IMR-90 (cell line): ENCODE measurements around the gene ALG6. TPM values are rescaled to one million over a fixed set of nuclear protein-coding genes. Genes with fewer than 3 reads are reported as not detected.

Experiments
- ATAC-seq: fragments of 200-7000 bp; cut with Tn5 transposase; 2 replicates; pipeline ENCODE4 v1.9.1; 2020; ENCODE audit warnings: low read depth, mild to moderate bottlenecking, moderate library complexity
- BruUV-seq: library from RNA; stranded (reverse); fragments of 400-500 nt; replicated peaks from 2 replicates; lab custom pipeline; 2021; lab: Mats Ljungman, UMichigan
- CTCF ChIA-PET: fragments of 300-600 bp; formaldehyde crosslinking; extraction: SDS; loops from one replicate; lab custom pipeline; 2021; ENCODE audit warnings: antibody characterized with exemption; lab: Yijun Ruan, JAX
- POLR2A ChIA-PET: fragments of 300-600 bp; sonication (Branson Sonifier 250); formaldehyde crosslinking; loops from one replicate; lab custom pipeline; 2022; ENCODE audit warnings: antibody characterized with exemption; ENCODE audit not compliant: unreplicated experiment; lab: Charles Lee
- DNase-seq: peaks from one replicate; pipeline ENCODE4 v3.0.0; 2013
- H2AFZ ChIP-seq: replicated peaks from 2 replicates; pipeline ENCODE3; 2013; ENCODE audit warnings: low read length, mild to moderate bottlenecking; ENCODE audit not compliant: poor library complexity
- H2AK5ac ChIP-seq: 2 replicates; pipeline ENCODE4 v1.6.1; 2013; ENCODE audit warnings: low read depth, low read length, inconsistent platforms
- H2AK9ac ChIP-seq: replicated peaks from 2 replicates; pipeline ENCODE3; 2013; ENCODE audit warnings: mild to moderate bottlenecking, low read depth, low read length, moderate library complexity; ENCODE audit not compliant: poor library complexity
- H2BK120ac ChIP-seq: 2 replicates; pipeline ENCODE4 v1.6.1; 2013; ENCODE audit warnings: low read depth, low read length, inconsistent platforms
- H2BK15ac ChIP-seq: 3 replicates; pipeline ENCODE4 v1.6.1; 2013; ENCODE audit warnings: low read depth, low read length, inconsistent platforms
- H2BK20ac ChIP-seq: 2 replicates; pipeline ENCODE4 v1.6.1; 2013; ENCODE audit warnings: low read depth, mild to moderate bottlenecking, inconsistent platforms, low read length, moderate library complexity
- H2BK5ac ChIP-seq: 2 replicates; pipeline ENCODE4 v1.6.1; 2013; ENCODE audit warnings: mild to moderate bottlenecking, low read depth, low read length, inconsistent platforms; ENCODE audit not compliant: poor library complexity, severe bottlenecking
- H3K14ac ChIP-seq: replicated peaks from 2 replicates; pipeline ENCODE4 v1.6.1; 2013; ENCODE audit warnings: low read depth, low read length, inconsistent platforms
- H3K18ac ChIP-seq: 2 replicates; pipeline ENCODE4 v1.6.1; 2013; ENCODE audit warnings: low read depth, low read length, control low read depth
- H3K23ac ChIP-seq: 2 replicates; pipeline ENCODE4 v1.6.1; 2013; ENCODE audit warnings: low read depth, low read length, inconsistent platforms
- H3K27ac ChIP-seq: 2 replicates; pipeline ENCODE4 v1.5.1; 2013; ENCODE audit warnings: mild to moderate bottlenecking, control low read depth, low read length; ENCODE audit not compliant: insufficient read depth
- H3K27me3 ChIP-seq: 2 replicates; pipeline ENCODE4 v1.6.1; 2013; ENCODE audit warnings: low read length; ENCODE audit not compliant: control insufficient read depth, insufficient read depth
- H3K36me3 ChIP-seq: 2 replicates; pipeline ENCODE4 v1.6.1; 2013; ENCODE audit warnings: low read length, mixed read lengths; ENCODE audit not compliant: control insufficient read depth, insufficient read depth
- H3K4ac ChIP-seq: 2 replicates; pipeline ENCODE4 v1.6.1; 2013; ENCODE audit warnings: low read depth, low read length, inconsistent platforms
- H3K4me1 ChIP-seq: 2 replicates; pipeline ENCODE4 v1.6.1; 2013; ENCODE audit warnings: low read length, mixed read lengths; ENCODE audit not compliant: control insufficient read depth, insufficient read depth
- H3K4me2 ChIP-seq: 2 replicates; pipeline ENCODE4 v1.6.1; 2013; ENCODE audit warnings: low read depth, mild to moderate bottlenecking, control low read depth, low read length, moderate library complexity
- H3K4me3 ChIP-seq: 2 replicates; pipeline ENCODE4 v1.5.1; 2013; ENCODE audit warnings: low read depth, mild to moderate bottlenecking, control low read depth, low read length, moderate library complexity; ENCODE audit not compliant: insufficient read depth
- H3K56ac ChIP-seq: 2 replicates; pipeline ENCODE4 v1.6.1; 2013; ENCODE audit warnings: low read length, inconsistent platforms; ENCODE audit not compliant: insufficient read depth; ENCODE audit errors: extremely low read depth
- H3K79me1 ChIP-seq, 2 experiments: 2 replicates each; pipeline ENCODE4 v1.6.1; 2013; ENCODE audit warnings: low read length in 2 of 2, inconsistent platforms in 1 of 2, low read depth in 1 of 2
- H3K9ac ChIP-seq: 2 replicates; pipeline ENCODE4 v1.6.1; 2013; ENCODE audit warnings: low read depth, low read length, control low read depth
- H3K9me1 ChIP-seq: 2 replicates; pipeline ENCODE4 v1.6.1; 2013; ENCODE audit warnings: low read length, inconsistent platforms; ENCODE audit not compliant: insufficient read depth
- H3K9me3 ChIP-seq: 2 replicates; pipeline ENCODE4 v1.6.1; 2013; ENCODE audit warnings: low read length; ENCODE audit not compliant: control insufficient read depth, insufficient read depth
- H4K20me1 ChIP-seq: 2 replicates; pipeline ENCODE4 v1.6.1; 2013; ENCODE audit warnings: low read length, inconsistent platforms; ENCODE audit not compliant: insufficient read depth
- H4K5ac ChIP-seq: 2 replicates; pipeline ENCODE4 v1.6.1; 2013; ENCODE audit warnings: mild to moderate bottlenecking, low read depth, low read length, control low read depth
- H4K8ac ChIP-seq, 2 experiments: 2 replicates each; pipeline ENCODE4 v1.6.1; 2013; ENCODE audit warnings: low read depth in 2 of 2, low read length in 2 of 2, control low read depth in 1 of 2, inconsistent platforms in 1 of 2
- H4K91ac ChIP-seq: 2 replicates; pipeline ENCODE4 v1.6.1; 2013; ENCODE audit warnings: low read depth, low read length, inconsistent platforms; ENCODE audit not compliant: insufficient read depth
- BHLHE40 ChIP-seq: fragments of 150-350 bp; IDR thresholded peaks from 2 replicates; pipeline ENCODE4 v1.6.1; 2016; ENCODE audit warnings: mild to moderate bottlenecking, low read depth, low read length
- FOS ChIP-seq: fragments of 150-350 bp; IDR thresholded peaks from 2 replicates; pipeline ENCODE4 v1.6.1; 2016; ENCODE audit warnings: low read depth, low read length
- MAZ ChIP-seq: IDR thresholded peaks from 2 replicates; pipeline ENCODE4 v1.6.1; 2012; ENCODE audit warnings: low read depth, mild to moderate bottlenecking, low read length, improper control_type of control experiment, moderate library complexity, borderline replicate concordance
- MXI1 ChIP-seq: IDR thresholded peaks from 2 replicates; pipeline ENCODE4 v1.6.1; 2012; ENCODE audit warnings: low read depth, mild to moderate bottlenecking, low read length, moderate library complexity, borderline replicate concordance
- POLR2A ChIP-seq: IDR thresholded peaks from 2 replicates; pipeline ENCODE4 v1.6.1; 2012; ENCODE audit warnings: mild to moderate bottlenecking, low read depth, low read length
- RAD21 ChIP-seq: IDR thresholded peaks from 2 replicates; pipeline ENCODE4 v1.6.1; 2012; ENCODE audit warnings: low read length, improper control_type of control experiment
- RCOR1 ChIP-seq: IDR thresholded peaks from 2 replicates; pipeline ENCODE4 v1.6.1; 2012; ENCODE audit warnings: mild to moderate bottlenecking, low read length, improper control_type of control experiment; ENCODE audit not compliant: insufficient replicate concordance
- RFX5 ChIP-seq: IDR thresholded peaks from 2 replicates; pipeline ENCODE4 v1.8.0; 2012; ENCODE audit warnings: low read depth, mild to moderate bottlenecking, low read length, moderate library complexity
- SMC3 ChIP-seq: fragments of 150-350 bp; IDR thresholded peaks from 2 replicates; pipeline ENCODE4 v1.6.1; 2016; ENCODE audit warnings: low read depth, mild to moderate bottlenecking, antibody characterized with exemption, low read length, moderate library complexity
- WGBS, 2 experiments: methylation state at CpG; one replicate each; pipeline versions ENCODE4 v1.1.5 to v1.1.7; 2013; ENCODE audit warnings: missing lambda C conversion rate in 2 of 2; ENCODE audit not compliant: insufficient read length in 1 of 2; ENCODE audit errors: extremely low coverage in 2 of 2; 5-methylcytosine and 5-hydroxymethylcytosine counted together
- dilution Hi-C: fragments of 300-500 bp; cut with HindIII; formaldehyde crosslinking; loops from one replicate; pipeline ENCODE4 v1.14.3; 2018; ENCODE audit warnings: low sequenced_read_pairs; ENCODE audit not compliant: unreplicated experiment
- in situ Hi-C: fragments of 300-500 bp; cut with MboI; formaldehyde crosslinking; loops from 3 replicates; pipeline ENCODE4 v1.14.3; 2019; ENCODE audit warnings: low sequenced_read_pairs, inconsistent platforms, mixed read lengths
- intact Hi-C: fragments of 100-400 bp; cut with micrococcal nuclease; formaldehyde crosslinking; loops from 2 replicates; pipeline ENCODE4 v1.10.0; 2022
- polyA plus RNA-seq, 3 experiments: library from polyadenylated mRNA; depleted of rRNA; stranded (reverse); fragments of >200 nt; gene quantifications; 2 replicates each; pipeline ENCODE4 v1.2.3, GENCODE V29; 2012; ENCODE audit warnings: low replicate concordance in 1 of 3
- total RNA-seq: library from RNA; depleted of rRNA; stranded (reverse); fragments of >200 nt; gene quantifications from 2 replicates; pipeline ENCODE4 v1.2.3, GENCODE V29; 2012
- TF ChIP-seq, protein P1 (sequence below): fragments of 150-350 bp; IDR thresholded peaks from 2 replicates; pipeline ENCODE4 v1.6.1; 2017; ENCODE audit warnings: mild to moderate bottlenecking, antibody characterized with exemption, low read length, low read depth
- TF ChIP-seq, protein P2 (sequence below): fragments of 150-350 bp; IDR thresholded peaks from 2 replicates; pipeline ENCODE4 v1.6.1; 2016; ENCODE audit warnings: low read depth, mild to moderate bottlenecking, low read length, moderate library complexity, borderline replicate concordance
- TF ChIP-seq, protein P3 (sequence below): conservative IDR thresholded peaks from 2 replicates; pipeline ENCODE4 v1.5.1; 2012; ENCODE audit warnings: mild to moderate bottlenecking, low read depth, low read length, improper control_type of control experiment

The ALG6 gene
- total and polyA plus RNA-seq, 2 of the 4 experiments (the other 2 are of a cell fraction) = 4.8 to 6.5 TPM

DNA sequence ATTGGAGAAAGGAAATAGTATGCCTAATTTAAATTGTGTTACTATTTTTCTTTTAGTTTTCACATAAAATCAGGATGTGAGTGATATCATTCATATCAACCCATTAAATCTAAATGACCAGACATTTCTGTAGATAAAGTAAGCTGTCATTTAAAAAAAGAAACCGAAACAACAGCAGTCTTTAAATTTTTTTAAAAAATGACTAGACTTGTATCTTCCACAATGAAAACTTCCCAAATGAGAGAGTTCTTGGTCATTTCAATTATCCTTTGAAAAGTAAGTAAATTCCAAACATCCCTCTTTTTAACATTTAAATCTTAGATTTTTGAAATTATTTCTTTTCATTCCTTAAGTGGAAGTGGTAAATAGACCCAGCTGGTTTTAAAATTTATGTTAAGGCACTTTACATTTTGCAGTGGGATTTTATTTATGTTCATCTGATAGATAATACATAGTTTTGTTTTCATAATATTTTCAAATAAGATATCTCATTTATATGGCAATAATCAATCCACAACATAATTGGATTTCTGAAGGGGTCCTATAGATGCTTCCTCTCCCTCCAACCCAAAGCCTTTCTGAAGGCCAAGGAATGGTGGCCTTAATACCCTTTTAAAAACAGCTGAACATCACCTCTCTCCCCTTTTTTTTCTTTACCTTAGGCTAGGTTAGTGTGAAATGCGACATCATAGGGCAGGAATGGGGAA, 42.0 kb upstream of the ALG6 start:
- intact Hi-C loops (loop anchor here (5.0 kb wide), 2 partner anchors 197 to 212 kb away; partner anchors contain the start of genes EFCAB7 and ITGB3BP), in situ Hi-C loops (loop anchor here (10.0 kb wide), 2 partner anchors 129 to 199 kb away; partner anchors contain the start of genes EFCAB7 and ITGB3BP), dilution Hi-C loops (no loop called here)
- no peak overlapping the region for H2BK15ac ChIP-seq
- no peaks in the 10 kb centered on the region for H3K36me3 ChIP-seq
- ATAC-seq (no peak), DNase-seq (no peak)
- H4K20me1 ChIP-seq = no peaks in the 10 kb centered on the region
- no peak overlapping the region for H4K91ac ChIP-seq
- no peak overlapping the region for H3K18ac ChIP-seq
- H3K27me3 ChIP-seq = peaks cover 89% of the 10 kb centered on the region
- no peak overlapping the region for H2AK5ac ChIP-seq
- no peak overlapping the region for H3K23ac ChIP-seq
- H4K5ac ChIP-seq = no peak overlapping the region
- TF ChIP-seq RCOR1 (no peak), MAZ (no peak), POLR2A (no peak), BHLHE40 (no peak), SMC3 (no peak), RFX5 (no peak), RAD21 (no peak), MXI1 (no peak), FOS (no peak)
- TF ChIP-seq, protein P1, sequence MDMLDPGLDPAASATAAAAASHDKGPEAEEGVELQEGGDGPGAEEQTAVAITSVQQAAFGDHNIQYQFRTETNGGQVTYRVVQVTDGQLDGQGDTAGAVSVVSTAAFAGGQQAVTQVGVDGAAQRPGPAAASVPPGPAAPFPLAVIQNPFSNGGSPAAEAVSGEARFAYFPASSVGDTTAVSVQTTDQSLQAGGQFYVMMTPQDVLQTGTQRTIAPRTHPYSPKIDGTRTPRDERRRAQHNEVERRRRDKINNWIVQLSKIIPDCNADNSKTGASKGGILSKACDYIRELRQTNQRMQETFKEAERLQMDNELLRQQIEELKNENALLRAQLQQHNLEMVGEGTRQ = no peak
- TF ChIP-seq, protein P2, sequence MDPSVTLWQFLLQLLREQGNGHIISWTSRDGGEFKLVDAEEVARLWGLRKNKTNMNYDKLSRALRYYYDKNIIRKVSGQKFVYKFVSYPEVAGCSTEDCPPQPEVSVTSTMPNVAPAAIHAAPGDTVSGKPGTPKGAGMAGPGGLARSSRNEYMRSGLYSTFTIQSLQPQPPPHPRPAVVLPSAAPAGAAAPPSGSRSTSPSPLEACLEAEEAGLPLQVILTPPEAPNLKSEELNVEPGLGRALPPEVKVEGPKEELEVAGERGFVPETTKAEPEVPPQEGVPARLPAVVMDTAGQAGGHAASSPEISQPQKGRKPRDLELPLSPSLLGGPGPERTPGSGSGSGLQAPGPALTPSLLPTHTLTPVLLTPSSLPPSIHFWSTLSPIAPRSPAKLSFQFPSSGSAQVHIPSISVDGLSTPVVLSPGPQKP = no peak
- TF ChIP-seq, protein P3, sequence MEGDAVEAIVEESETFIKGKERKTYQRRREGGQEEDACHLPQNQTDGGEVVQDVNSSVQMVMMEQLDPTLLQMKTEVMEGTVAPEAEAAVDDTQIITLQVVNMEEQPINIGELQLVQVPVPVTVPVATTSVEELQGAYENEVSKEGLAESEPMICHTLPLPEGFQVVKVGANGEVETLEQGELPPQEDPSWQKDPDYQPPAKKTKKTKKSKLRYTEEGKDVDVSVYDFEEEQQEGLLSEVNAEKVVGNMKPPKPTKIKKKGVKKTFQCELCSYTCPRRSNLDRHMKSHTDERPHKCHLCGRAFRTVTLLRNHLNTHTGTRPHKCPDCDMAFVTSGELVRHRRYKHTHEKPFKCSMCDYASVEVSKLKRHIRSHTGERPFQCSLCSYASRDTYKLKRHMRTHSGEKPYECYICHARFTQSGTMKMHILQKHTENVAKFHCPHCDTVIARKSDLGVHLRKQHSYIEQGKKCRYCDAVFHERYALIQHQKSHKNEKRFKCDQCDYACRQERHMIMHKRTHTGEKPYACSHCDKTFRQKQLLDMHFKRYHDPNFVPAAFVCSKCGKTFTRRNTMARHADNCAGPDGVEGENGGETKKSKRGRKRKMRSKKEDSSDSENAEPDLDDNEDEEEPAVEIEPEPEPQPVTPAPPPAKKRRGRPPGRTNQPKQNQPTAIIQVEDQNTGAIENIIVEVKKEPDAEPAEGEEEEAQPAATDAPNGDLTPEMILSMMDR = no peak
- H2BK120ac ChIP-seq = no peak overlapping the region
- no peak overlapping the region for H3K14ac ChIP-seq
- no peak overlapping the region for H2BK5ac ChIP-seq
- H2AK9ac ChIP-seq = no peak overlapping the region
- CTCF ChIA-PET = no interaction called here
- no peaks in the 10 kb centered on the region for H3K79me1 ChIP-seq
- H3K9me3 ChIP-seq = peaks cover 15% of the 10 kb centered on the region
- POLR2A ChIA-PET = no interaction called here
- no peak overlapping the region for H3K56ac ChIP-seq
- H4K8ac ChIP-seq = no peak overlapping the region
- H3K9me1 ChIP-seq = no peaks in the 10 kb centered on the region
- H3K9ac ChIP-seq = no peak overlapping the region
- no peak overlapping the region for H3K4me2 ChIP-seq
- H3K27ac ChIP-seq = no peak overlapping the region
- BruUV-seq = no TSS peak
- H3K4me3 ChIP-seq = no peak overlapping the region
- no peak overlapping the region for H2BK20ac ChIP-seq
- no CpG with 5 or more reads among the region's 2 CpGs for WGBS, 2 experiments
- no peak overlapping the region for H2AFZ ChIP-seq
- no peak overlapping the region for H3K4ac ChIP-seq
- no peaks in the 10 kb centered on the region; the same call in 1 of the 2 replicates for H3K4me1 ChIP-seq
